Panc1 (cell line): ENCODE results near the gene SENP6.

Experiments
- CTCF ChIP-seq: fragments of 450-650 bp; IDR thresholded peaks from 2 replicates; pipeline ENCODE4 v1.5.1; 2017; ENCODE audit warnings: mild to moderate bottlenecking
- POLR2AphosphoS5 ChIP-seq: IDR thresholded peaks from 2 replicates; pipeline ENCODE4 v1.6.1; 2012; ENCODE audit warnings: mild to moderate bottlenecking, low read depth, low read length, moderate library complexity
- REST ChIP-seq, 2 experiments: IDR thresholded peaks; 2 replicates each; pipeline ENCODE4 v1.6.1; 2011 to 2012; ENCODE audit warnings: low read depth in 2 of 2, control low read depth in 1 of 2, low read length in 1 of 2, mild to moderate bottlenecking in 1 of 2, moderate library complexity in 1 of 2; ENCODE audit not compliant: insufficient read depth in 1 of 2

- TF ChIP-seq CTCF (no peak), POLR2AphosphoS5 (no peak), REST (IDR thresholded peaks at IDR 0.05; ENCODE audit: insufficient read depth in 1 of 2, low read depth in 2 of 2, low read length in 1 of 2) (no peak)
Measured at GRCh38 chr6:75605635-75606034, 4.0 kb downstream of the SENP6 start.
